ENCODE data around the gene SLC2A14.
"Not testable (repeated sequence)": the region's sequence is repeated elsewhere in the genome, so short reads cannot be mapped to it uniquely, and the experiment has no call there.

DNA sequence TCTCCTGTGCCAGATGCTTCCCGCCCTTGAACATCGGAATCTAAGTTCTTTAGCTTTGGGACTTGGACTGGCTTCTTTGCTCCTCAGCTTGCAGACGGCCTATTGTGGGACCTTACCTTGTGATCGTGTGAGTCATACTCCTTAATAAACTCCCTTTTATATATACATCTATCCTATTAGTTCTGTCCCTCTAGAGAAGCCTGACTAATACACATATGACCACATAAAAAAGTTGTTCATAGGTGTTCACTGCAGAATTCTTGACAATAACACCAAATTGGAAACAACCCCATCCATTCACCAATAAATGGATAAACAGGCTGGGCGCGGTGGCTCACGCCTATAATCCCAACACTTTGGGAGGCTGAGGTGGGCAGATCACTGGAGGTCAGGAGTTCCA is 37.4 kb upstream of the SLC2A14 start:
- TF ChIP-seq EZH2phosphoT487 (IDR thresholded peaks at IDR 0.05; ENCODE audit: low read length) = not testable (repeated sequence)
- TF ChIP-seq, protein P1, sequence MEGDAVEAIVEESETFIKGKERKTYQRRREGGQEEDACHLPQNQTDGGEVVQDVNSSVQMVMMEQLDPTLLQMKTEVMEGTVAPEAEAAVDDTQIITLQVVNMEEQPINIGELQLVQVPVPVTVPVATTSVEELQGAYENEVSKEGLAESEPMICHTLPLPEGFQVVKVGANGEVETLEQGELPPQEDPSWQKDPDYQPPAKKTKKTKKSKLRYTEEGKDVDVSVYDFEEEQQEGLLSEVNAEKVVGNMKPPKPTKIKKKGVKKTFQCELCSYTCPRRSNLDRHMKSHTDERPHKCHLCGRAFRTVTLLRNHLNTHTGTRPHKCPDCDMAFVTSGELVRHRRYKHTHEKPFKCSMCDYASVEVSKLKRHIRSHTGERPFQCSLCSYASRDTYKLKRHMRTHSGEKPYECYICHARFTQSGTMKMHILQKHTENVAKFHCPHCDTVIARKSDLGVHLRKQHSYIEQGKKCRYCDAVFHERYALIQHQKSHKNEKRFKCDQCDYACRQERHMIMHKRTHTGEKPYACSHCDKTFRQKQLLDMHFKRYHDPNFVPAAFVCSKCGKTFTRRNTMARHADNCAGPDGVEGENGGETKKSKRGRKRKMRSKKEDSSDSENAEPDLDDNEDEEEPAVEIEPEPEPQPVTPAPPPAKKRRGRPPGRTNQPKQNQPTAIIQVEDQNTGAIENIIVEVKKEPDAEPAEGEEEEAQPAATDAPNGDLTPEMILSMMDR (IDR thresholded peaks at IDR 0.05; ENCODE audit: low read length) = not testable (repeated sequence)
